Vagina (tissue), 2 donors: ENCODE results near the gene CYP2F1.
"Not testable (repeated sequence)": the region's sequence is repeated elsewhere in the genome, so short reads cannot be mapped to it uniquely, and the experiment has no call there.

Experiments used
- CTCF ChIP-seq, 3 experiments: fragments of 450-650 bp in 2 of 3; fragments of 200-600 bp in 1 of 3; sonication (generic) in 1 of 3; IDR thresholded peaks; one replicate each; pipeline ENCODE4 v1.5.1; 2017 to 2019; ENCODE audit warnings: antibody characterized with exemption in 3 of 3, mild to moderate bottlenecking in 2 of 3, moderate library complexity in 2 of 3
- POLR2A ChIP-seq, 2 donors: fragments of 450-650 bp; IDR thresholded peaks; one replicate each; pipeline ENCODE4 v1.6.1; 2017; ENCODE audit warnings: antibody characterized with exemption in 2 of 2, mild to moderate bottlenecking in 2 of 2, moderate library complexity in 2 of 2

GRCh38 chr19:41127362-41127761 lies 13.1 kb downstream of the CYP2F1 start:
- TF ChIP-seq POLR2A, CTCF (IDR thresholded peaks at IDR 0.05): not testable (repeated sequence)
